Heart right ventricle (tissue), 16 donors: Measurements from ENCODE around the gene TUBG1. TPM values are rescaled to one million over a fixed set of nuclear protein-coding genes. Genes with fewer than 3 reads are reported as not detected.
A peak's percentile ranks its signal among the peaks of the same experiment; 100 is the strongest.

Experiments
- ATAC-seq, 8 donors: fragments of 200-7000 bp; cut with Tn5 transposase; one replicate each; pipeline ENCODE4 v1.9.1; 2020; ENCODE audit warnings: mild to moderate bottlenecking in 8 of 8, moderate library complexity in 8 of 8, moderate number of reproducible peaks in 1 of 8
- DNase-seq, 2 donors: peaks; one replicate each; pipeline ENCODE4 v3.0.0-alpha.2; 2020
- H3K27ac ChIP-seq, 10 donors: fragments of 200-600 bp; sonication (generic) in 2 of 10; one replicate each; pipeline versions ENCODE4 v1.5.0 to v1.8.0; 2020 to 2022; ENCODE audit warnings: mild to moderate bottlenecking in 3 of 10
- H3K27me3 ChIP-seq, 7 donors: fragments of 200-600 bp; one replicate each; pipeline ENCODE4 v1.8.0; 2021 to 2022; ENCODE audit warnings: mild to moderate bottlenecking in 2 of 7
- H3K36me3 ChIP-seq, 9 donors: fragments of 200-600 bp; sonication (generic) in 1 of 9; one replicate each; pipeline versions ENCODE4 v1.5.0 to v1.8.0; 2020 to 2022; ENCODE audit warnings: mild to moderate bottlenecking in 2 of 9
- H3K4me1 ChIP-seq, 9 donors: fragments of 200-600 bp; sonication (generic) in 1 of 9; one replicate each; pipeline versions ENCODE4 v1.5.0 to v1.8.0; 2020 to 2022; ENCODE audit warnings: mild to moderate bottlenecking in 4 of 9
- H3K4me3 ChIP-seq, 10 donors: fragments of 200-600 bp; sonication (generic) in 2 of 10; one replicate each; pipeline versions ENCODE4 v1.5.0 to v1.8.0; 2020 to 2022; ENCODE audit warnings: mild to moderate bottlenecking in 7 of 10, moderate library complexity in 2 of 10
- H3K9me3 ChIP-seq, 11 donors: fragments of 200-600 bp in 10 of 11; sonication (generic) in 2 of 11; one replicate each; pipeline versions ENCODE4 v1.5.0 to v1.8.0; 2013 to 2022; ENCODE audit warnings: mild to moderate bottlenecking in 2 of 11, control low read depth in 1 of 11, moderate library complexity in 1 of 11
- WGBS, 2 donors: extraction: QIAGEN DNeasy Blood & Tissue Kit; methylation state at CpG; one replicate each; pipeline ENCODE4 v1.1.7; 2013; ENCODE audit warnings: inconsistent platforms in 1 of 2; 5-methylcytosine and 5-hydroxymethylcytosine counted together
- intact Hi-C, 10 donors: fragments of 100-400 bp; cut with DNase I; formaldehyde crosslinking; loops; one replicate each; pipeline versions ENCODE4 v1.11.1 to v1.14.2; 2022
- long read RNA-seq, 3 donors: library from polyadenylated mRNA; unstranded; transcript quantifications; one replicate each; pipeline ENCODE4 v2.0.0, GENCODE V29; 2020 to 2021
- polyA plus RNA-seq, 2 donors: library from polyadenylated mRNA; stranded (reverse); fragments of 200-250 nt; gene quantifications; one replicate each; pipeline ENCODE4 v1.2.3, GENCODE V29; 2013
- total RNA-seq, 10 donors: library from RNA; stranded (reverse); fragmentation: NEBNext Ultra II Directional in 3 of 10; extraction: Animal tissue kit (Norgen Biotek cat#: 25700) in 3 of 10; gene quantifications; one replicate each; pipeline versions ENCODE4 v1.2.1 to v1.2.4, GENCODE V29; 2021 to 2023
- TF ChIP-seq, protein P1 (sequence below), 9 donors: fragments of 200-600 bp; sonication (generic) in 2 of 9; IDR thresholded peaks; one replicate each; pipeline versions ENCODE4 v1.5.0 to v1.8.0; 2021 to 2022; ENCODE audit warnings: antibody characterized with exemption in 9 of 9, mild to moderate bottlenecking in 5 of 9, moderate library complexity in 1 of 9
- donor health status: Arrhythmogenic right ventricular cardiomyopathy.
- donor health status: ischemic (EF 13 %, LVEDD 7.1; RV severe dilation, severe dysfunction).
- donor health status: healthy with polysubstance abuse.
- donor health status: DM: no; HTN: yes; CAD: no.
- donor health status: DM: no; HTN: no; CAD: no.
- donor health status: ischemic (EF 25% LVEDD 6.9; RV normal size, moderate dysfunction).
- donor health status: ischemic (EF 25% LVEDD 5.7; RV mildly dilated, moderate dysfunction).
- donor health status: healthy.
- donor health status: DM: yes; HTN: yes; CAD: no.
- donor health status: Ischemic cardiomyopathy.
- donor health status: ischemic (EF 35%, LVEDD 5.7; RV mildly dilated, moderate dysfunction).
- donor health status: nonischemic (EF 11% LVEDD 7.7; RV severe dilation, severe dysfunction).
- donor health status: DM: yes; HTN: yes; CAD: no.
- donor health status: PGD.
- donor health status: ischemic (EF 29% LVEDD 5.4; RV normal size, mild dysfunction).
- donor health status: nonischemic (EF 23%, LVEDD 6.1; RV moderate dilation, normal function).

The TUBG1 gene
- total RNA-seq (10 to 100 TPM; 28.2 to 59.8 (median 43.7) TPM), polyA plus RNA-seq (100 to 1,000 TPM in 1 of 2 donors, 10 to 100 TPM in 1; 33.9 to 107 TPM)
- long read RNA-seq, donor 1, transcript TUBG1-201 (11 exons, 1,611 nt): major isoform, 68 of 92 reads
- long read RNA-seq, donor 1, partial matches to known transcripts: 17 of 92 reads
- long read RNA-seq, donor 1, other reads (novel, unspliced or antisense): 7 of 92 reads
- long read RNA-seq, donor 2, transcript TUBG1-201 (11 exons, 1,611 nt): major isoform, 79 of 103 reads
- long read RNA-seq, donor 2, partial matches to known transcripts: 22 of 103 reads
- long read RNA-seq, donor 2, other reads (novel, unspliced or antisense): 2 of 103 reads
- long read RNA-seq, donor 3, transcript TUBG1-201 (11 exons, 1,611 nt): major isoform, 291 of 324 reads
- long read RNA-seq, donor 3, partial matches to known transcripts: 17 of 324 reads
- long read RNA-seq, donor 3, other reads (novel, unspliced or antisense): 16 of 324 reads

DNA sequence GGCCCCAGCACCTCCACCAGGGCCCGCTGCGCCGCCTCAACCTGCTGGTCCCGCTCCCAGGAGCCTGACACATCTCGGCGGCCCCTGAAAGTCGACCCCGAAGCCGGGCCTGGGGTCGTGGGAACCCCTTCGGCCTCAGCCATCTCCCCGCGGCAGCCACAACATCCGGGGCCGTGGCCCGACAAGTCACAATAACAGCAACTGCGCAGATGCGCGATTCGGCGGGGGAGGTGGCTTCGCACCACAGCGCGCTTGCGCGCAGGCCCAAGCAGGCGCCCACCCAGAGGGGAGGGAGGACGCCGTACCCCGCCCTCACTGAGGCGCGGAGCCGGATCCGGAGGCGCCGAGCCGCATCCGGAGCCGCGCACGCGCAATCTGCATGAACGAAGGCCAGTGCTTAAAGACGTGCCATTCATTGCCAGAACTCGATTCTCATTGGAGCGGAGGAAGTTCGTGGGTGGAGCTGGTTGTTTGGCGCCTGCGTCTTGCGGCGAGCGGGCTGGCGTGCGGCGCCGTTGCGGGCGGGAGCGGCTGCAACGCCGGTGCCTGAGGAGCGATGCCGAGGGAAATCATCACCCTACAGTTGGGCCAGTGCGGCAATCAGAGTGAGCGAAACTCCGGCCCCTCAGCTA, at the start of gene TUBG1, which contains the start of gene RETREG3:
TSS of gene TUBG1 (plus strand) at position 502 of the 632 bp plus-strand sequence. CDS start at position 557, 55 bp downstream.
TSS of gene RETREG3 (minus strand) at position 193 of the 632 bp plus-strand sequence. CDS start at position 143, 50 bp downstream.
- Histone ChIP-seq H3K36me3 (peaks cover 0 to 45% (median 10%) of the 10 kb centered on the region in 9 donors), H3K27me3 (no peaks in the 10 kb centered on the region), H3K9me3 (no peaks in the 10 kb centered on the region), H3K4me3 (peak within 1 kb of the TSS; percentile 60 to 97 (median 80)), H3K4me1 (peaks cover 6 to 54% (median 44%) of the 10 kb centered on the region in 9 donors), H3K27ac (peak within 1 kb of the TSS; percentile 65 to 96 (median 91))
- WGBS, 2 donors: 0 to 1% methylated on average over 66 of the region's 66 CpGs
- DNase-seq (peak; percentile 98 to 99), ATAC-seq (peak; percentile 96 to 99 (median 98))
- TF ChIP-seq, protein P1, sequence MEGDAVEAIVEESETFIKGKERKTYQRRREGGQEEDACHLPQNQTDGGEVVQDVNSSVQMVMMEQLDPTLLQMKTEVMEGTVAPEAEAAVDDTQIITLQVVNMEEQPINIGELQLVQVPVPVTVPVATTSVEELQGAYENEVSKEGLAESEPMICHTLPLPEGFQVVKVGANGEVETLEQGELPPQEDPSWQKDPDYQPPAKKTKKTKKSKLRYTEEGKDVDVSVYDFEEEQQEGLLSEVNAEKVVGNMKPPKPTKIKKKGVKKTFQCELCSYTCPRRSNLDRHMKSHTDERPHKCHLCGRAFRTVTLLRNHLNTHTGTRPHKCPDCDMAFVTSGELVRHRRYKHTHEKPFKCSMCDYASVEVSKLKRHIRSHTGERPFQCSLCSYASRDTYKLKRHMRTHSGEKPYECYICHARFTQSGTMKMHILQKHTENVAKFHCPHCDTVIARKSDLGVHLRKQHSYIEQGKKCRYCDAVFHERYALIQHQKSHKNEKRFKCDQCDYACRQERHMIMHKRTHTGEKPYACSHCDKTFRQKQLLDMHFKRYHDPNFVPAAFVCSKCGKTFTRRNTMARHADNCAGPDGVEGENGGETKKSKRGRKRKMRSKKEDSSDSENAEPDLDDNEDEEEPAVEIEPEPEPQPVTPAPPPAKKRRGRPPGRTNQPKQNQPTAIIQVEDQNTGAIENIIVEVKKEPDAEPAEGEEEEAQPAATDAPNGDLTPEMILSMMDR (IDR thresholded peaks at IDR 0.05): peak in 7 of 9 donors; percentile 21 to 67 (median 35)
- intact Hi-C loops: loop anchor here in 5 of 10 donors (2.0 to 10.0 kb wide), 4 partner anchors 48 to 186 kb away; partner anchors contain the start of genes PLEKHH3 (in 3 of the 5), TUBG2 (in 2 of the 5), CNTD1 (in 1 of the 5) and COA3 (in 1 of the 5)

DNA sequence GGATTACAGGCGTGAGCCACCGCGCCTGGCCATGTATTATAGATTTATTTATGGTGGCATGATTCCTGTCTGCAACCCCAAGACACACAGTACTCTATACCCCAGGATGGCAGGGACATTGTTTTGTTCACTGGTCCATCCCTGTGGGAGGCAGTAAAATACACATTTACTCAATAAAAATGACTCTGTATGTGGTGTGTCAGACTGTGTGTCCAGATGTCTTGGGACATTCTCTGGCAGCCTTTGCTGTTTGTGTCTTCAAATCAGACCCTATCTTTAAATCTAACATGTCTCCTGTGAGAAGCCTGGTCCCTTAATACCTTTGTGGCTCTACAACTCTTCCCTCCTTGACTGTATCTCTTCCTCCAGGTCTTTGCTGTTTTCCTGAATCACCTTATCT, 49.2 kb upstream of the TUBG1 start:
- Histone ChIP-seq H3K36me3 (peaks cover 0 to 16% (median 10%) of the 10 kb centered on the region in 9 donors), H3K4me1 (peaks cover 13 to 45% (median 31%) of the 10 kb centered on the region in 9 donors), H3K9me3 (no peaks in the 10 kb centered on the region), H3K27me3 (no peaks in the 10 kb centered on the region), H3K4me3 (no peak overlapping the region), H3K27ac (peak overlapping the region in 1 of 10 donors; percentile 1)
- DNase-seq (no peak), ATAC-seq (no peak)
- intact Hi-C loops: no loop called here
- TF ChIP-seq, protein P1 (IDR thresholded peaks at IDR 0.05): no peak
- WGBS, 2 donors: 81 to 83% methylated on average over 3 of the region's 3 CpGs

DNA sequence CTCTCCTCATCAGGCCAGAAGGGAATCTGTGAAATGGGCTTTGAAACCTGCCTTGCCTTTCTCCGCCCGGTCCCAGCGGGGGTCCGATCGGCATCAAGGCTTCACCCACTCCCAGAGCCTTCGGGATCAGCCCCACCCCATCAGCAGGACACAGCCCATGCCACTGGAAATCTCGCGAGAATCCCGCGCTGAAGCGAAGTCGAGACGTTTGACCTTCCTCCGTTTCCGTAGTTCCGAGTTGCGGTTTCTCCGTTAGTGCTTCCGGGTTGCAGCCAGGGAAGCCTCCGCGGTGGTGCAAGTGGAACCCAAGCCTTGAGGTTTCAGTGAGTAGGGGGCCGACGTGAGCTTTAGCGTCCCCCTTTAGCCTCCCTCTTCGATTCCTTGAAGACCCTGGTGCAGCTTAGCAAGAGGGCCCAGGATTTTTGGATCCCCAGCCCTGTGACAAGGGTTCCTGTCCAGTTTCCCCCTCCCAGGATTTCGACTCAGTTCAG, 47.5 kb upstream of the TUBG1 start, which contains the start of gene COASY:
TSS of gene COASY (plus strand) at position 252 of the 491 bp plus-strand sequence. CDS start 475 bp downstream, outside the sequence.
- 0 to 1% methylated on average over 26 of the region's 26 CpGs for WGBS, 2 donors
- H3K4me1 ChIP-seq: peaks cover 11 to 47% (median 34%) of the 10 kb centered on the region in 9 donors
- ATAC-seq: peak; percentile 75 to 90 (median 84)

More for the DNA sequence above, 47.5 kb upstream of the TUBG1 start, which contains the start of gene COASY:
- Histone ChIP-seq H3K27ac (peak within 1 kb of the TSS; percentile 53 to 96 (median 84)), H3K36me3 (peaks cover 0 to 27% (median 17%) of the 10 kb centered on the region in 9 donors), H3K9me3 (no peaks in the 10 kb centered on the region), H3K4me3 (peak within 1 kb of the TSS; percentile 66 to 99 (median 94)), H3K27me3 (no peaks in the 10 kb centered on the region)
- TF ChIP-seq, protein P1 (IDR thresholded peaks at IDR 0.05): no peak
- intact Hi-C loops: no loop called here
- peak; percentile 94 to 97 for DNase-seq
